OCI-LY7 (cell line): Measurements from ENCODE around the gene STOM. TPM values are rescaled to one million over a fixed set of nuclear protein-coding genes. Genes with fewer than 3 reads are reported as not detected.

Experiments
- BruUV-seq: library from RNA; stranded (reverse); fragments of 400-500 nt; replicated peaks from 2 replicates; lab custom pipeline; 2021; lab: Mats Ljungman, UMichigan
- CTCF ChIA-PET: fragments of 300-600 bp; sonication (Branson Sonifier 250); formaldehyde crosslinking; loops from one replicate; lab custom pipeline; 2022; ENCODE audit warnings: antibody characterized with exemption; ENCODE audit not compliant: unreplicated experiment; lab: Charles Lee
- POLR2A ChIA-PET: fragments of 300-600 bp; sonication (Branson Sonifier 250); formaldehyde crosslinking; loops from one replicate; lab custom pipeline; 2022; ENCODE audit warnings: antibody characterized with exemption; lab: Charles Lee
- DNase-seq: peaks from one replicate; pipeline ENCODE4 v3.0.0-alpha.2; 2015; ENCODE audit warnings: low spot score
- H2AFZ ChIP-seq: fragments of 200-600 bp; sonication (generic), shearing (Covaris generic); 2 replicates; pipeline ENCODE4 v1.6.1; 2014; ENCODE audit warnings: mild to moderate bottlenecking, antibody characterized with exemption, low read length, moderate library complexity
- H3K27ac ChIP-seq: fragments of 200-600 bp; sonication (generic); 2 replicates; pipeline ENCODE4 v1.5.1; 2014; ENCODE audit warnings: mixed run types, low read depth, mild to moderate bottlenecking, moderate library complexity, low read length, inconsistent platforms; ENCODE audit not compliant: poor library complexity, severe bottlenecking
- H3K36me3 ChIP-seq: fragments of 200-600 bp; sonication (generic); 2 replicates; pipeline ENCODE4 v1.6.1; 2014; ENCODE audit warnings: mild to moderate bottlenecking, antibody characterized with exemption, low read length, moderate library complexity, mixed read lengths; ENCODE audit not compliant: insufficient read depth
- H3K4me1 ChIP-seq: fragments of 200-600 bp; sonication (generic); 2 replicates; pipeline ENCODE4 v1.5.1; 2014; ENCODE audit warnings: mild to moderate bottlenecking, low read length; ENCODE audit not compliant: insufficient read depth, poor library complexity, severe bottlenecking
- H3K4me2 ChIP-seq: fragments of 200-600 bp; sonication (generic); 2 replicates; pipeline ENCODE4 v1.6.1; 2014; ENCODE audit warnings: mild to moderate bottlenecking, low read length
- H3K4me3 ChIP-seq: fragments of 200-600 bp; sonication (generic); 2 replicates; pipeline ENCODE4 v1.5.1; 2014; ENCODE audit warnings: mild to moderate bottlenecking, low read depth, low read length; ENCODE audit not compliant: poor library complexity, severe bottlenecking
- H3K79me2 ChIP-seq: fragments of 200-600 bp; sonication (generic); 2 replicates; pipeline ENCODE4 v1.6.1; 2016; ENCODE audit warnings: low read depth, mild to moderate bottlenecking, low read length, moderate library complexity, mixed read lengths; ENCODE audit not compliant: insufficient read depth
- H3K9me2 ChIP-seq: fragments of 200-600 bp; sonication (generic); 2 replicates; pipeline ENCODE4 v1.6.1; 2016; ENCODE audit warnings: mild to moderate bottlenecking, low read length, mixed read lengths; ENCODE audit not compliant: insufficient read depth
- H3K9me3 ChIP-seq: fragments of 200-600 bp; sonication (generic); 2 replicates; pipeline ENCODE4 v1.6.1; 2014; ENCODE audit warnings: mild to moderate bottlenecking, mixed run types, low read length, mixed read lengths
- H4K20me1 ChIP-seq: fragments of 200-600 bp; sonication (generic); 2 replicates; pipeline ENCODE4 v1.6.1; 2014; ENCODE audit warnings: mild to moderate bottlenecking, antibody characterized with exemption, low read length, moderate library complexity, mixed read lengths; ENCODE audit not compliant: insufficient read depth
- EZH2phosphoT487 ChIP-seq: fragments of 200-600 bp; sonication (generic); IDR thresholded peaks from 2 replicates; pipeline ENCODE4 v1.6.1; 2018; ENCODE audit warnings: low read depth, borderline replicate concordance, mild to moderate bottlenecking, mixed run types, antibody characterized with exemption, low read length, moderate library complexity, mixed read lengths
- intact Hi-C: fragments of 100-400 bp; cut with micrococcal nuclease; formaldehyde crosslinking; loops from one replicate; pipeline ENCODE4 v1.10.0; 2022; ENCODE audit not compliant: unreplicated experiment
- total RNA-seq, 2 experiments: library from RNA; depleted of rRNA in 1 of 2; stranded (reverse); fragments of >200 nt in 1 of 2; shearing (Covaris generic) in 1 of 2; gene quantifications; 2 replicates each; pipeline ENCODE4 v1.2.3, GENCODE V29; 2014 to 2022
- TF ChIP-seq, protein P1 (sequence below): fragments of 200-600 bp; sonication (generic); conservative IDR thresholded peaks from 2 replicates; pipeline ENCODE4 v1.5.1; 2014; ENCODE audit warnings: mild to moderate bottlenecking, antibody characterized with exemption, low read length, moderate library complexity, mixed read lengths

The STOM gene
- total RNA-seq, 2 experiments from 2014 or later, result 5.7 to 7.3 TPM

DNA sequence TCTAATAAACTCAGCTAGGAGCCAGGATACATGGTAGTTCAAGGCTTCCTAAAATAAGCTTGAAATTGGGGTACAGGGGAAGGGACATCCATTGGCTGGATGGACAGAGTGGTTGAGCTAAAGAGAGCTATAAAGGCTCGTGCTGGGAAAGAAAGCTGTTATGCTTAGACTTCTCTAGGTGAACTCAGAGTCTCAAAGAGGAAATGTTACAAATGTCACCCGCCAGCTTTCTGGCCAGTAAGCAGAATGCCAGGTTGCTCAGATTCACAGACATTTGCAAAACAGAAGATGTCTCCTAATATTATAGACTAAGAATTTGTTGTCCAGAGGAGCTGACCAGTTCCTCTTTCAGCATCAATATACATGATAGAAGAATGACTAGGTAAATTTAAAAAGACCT lies 30.6 kb downstream of the STOM start:
- H3K4me3 ChIP-seq, result no peak overlapping the region
- BruUV-seq, result no TSS peak
- H3K36me3 ChIP-seq, result no peaks in the 10 kb centered on the region
- H3K4me1 ChIP-seq, result peaks cover 10% of the 10 kb centered on the region
- no peaks in the 10 kb centered on the region for H3K9me3 ChIP-seq
- no peaks in the 10 kb centered on the region for H4K20me1 ChIP-seq
- intact Hi-C loops, result no loop called here
- H2AFZ ChIP-seq, result no peak overlapping the region
- POLR2A ChIA-PET, result interaction anchor here (0.6 kb wide), 1 partner anchor 962 kb away, joined by 3 read pairs; no protein-coding TSS in a partner anchor
- CTCF ChIA-PET, result no interaction called here
- no peak for DNase-seq
- no peaks in the 10 kb centered on the region for H3K79me2 ChIP-seq
- no peak overlapping the region for H3K4me2 ChIP-seq
- TF ChIP-seq, protein P1, sequence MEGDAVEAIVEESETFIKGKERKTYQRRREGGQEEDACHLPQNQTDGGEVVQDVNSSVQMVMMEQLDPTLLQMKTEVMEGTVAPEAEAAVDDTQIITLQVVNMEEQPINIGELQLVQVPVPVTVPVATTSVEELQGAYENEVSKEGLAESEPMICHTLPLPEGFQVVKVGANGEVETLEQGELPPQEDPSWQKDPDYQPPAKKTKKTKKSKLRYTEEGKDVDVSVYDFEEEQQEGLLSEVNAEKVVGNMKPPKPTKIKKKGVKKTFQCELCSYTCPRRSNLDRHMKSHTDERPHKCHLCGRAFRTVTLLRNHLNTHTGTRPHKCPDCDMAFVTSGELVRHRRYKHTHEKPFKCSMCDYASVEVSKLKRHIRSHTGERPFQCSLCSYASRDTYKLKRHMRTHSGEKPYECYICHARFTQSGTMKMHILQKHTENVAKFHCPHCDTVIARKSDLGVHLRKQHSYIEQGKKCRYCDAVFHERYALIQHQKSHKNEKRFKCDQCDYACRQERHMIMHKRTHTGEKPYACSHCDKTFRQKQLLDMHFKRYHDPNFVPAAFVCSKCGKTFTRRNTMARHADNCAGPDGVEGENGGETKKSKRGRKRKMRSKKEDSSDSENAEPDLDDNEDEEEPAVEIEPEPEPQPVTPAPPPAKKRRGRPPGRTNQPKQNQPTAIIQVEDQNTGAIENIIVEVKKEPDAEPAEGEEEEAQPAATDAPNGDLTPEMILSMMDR, result no peak
- TF ChIP-seq EZH2phosphoT487, result no peak
- H3K9me2 ChIP-seq, result no peaks in the 10 kb centered on the region
- H3K27ac ChIP-seq, result no peak overlapping the region

DNA sequence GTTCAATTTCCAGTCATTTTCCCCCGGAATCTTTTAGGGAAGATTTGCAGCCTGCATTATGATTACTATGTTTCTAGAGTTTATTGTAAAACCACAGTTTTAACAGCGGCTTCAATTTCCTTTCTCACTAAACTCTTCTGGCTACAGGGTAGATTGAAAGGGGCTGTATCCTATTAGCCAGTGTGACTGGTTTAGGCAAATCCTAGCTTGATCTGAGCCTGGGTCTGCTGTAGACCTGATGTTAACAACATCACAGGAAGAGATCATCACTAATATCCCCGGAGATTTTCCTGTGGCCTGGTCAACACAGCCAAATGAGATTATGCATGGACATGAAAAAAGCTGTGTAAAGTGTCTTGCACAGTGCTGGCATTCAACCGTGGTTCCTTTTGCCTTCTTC lies 33.4 kb downstream of the STOM start:
- no peak for TF ChIP-seq EZH2phosphoT487
- TF ChIP-seq, protein P1, result no peak
- Histone ChIP-seq H3K9me2 (no peaks in the 10 kb centered on the region), H3K4me1 (peaks cover 10% of the 10 kb centered on the region), H2AFZ (no peak overlapping the region), H3K9me3 (no peaks in the 10 kb centered on the region), H3K36me3 (no peaks in the 10 kb centered on the region), H3K27ac (no peak overlapping the region), H3K4me3 (no peak overlapping the region), H4K20me1 (no peaks in the 10 kb centered on the region), H3K79me2 (no peaks in the 10 kb centered on the region), H3K4me2 (peak overlapping the region; percentile 14; the same call in 1 of the 2 replicates)
- CTCF ChIA-PET, result no interaction called here
- DNase-seq, result peak; percentile 24
- intact Hi-C loops, result no loop called here
- POLR2A ChIA-PET, result no interaction called here
- BruUV-seq, result no TSS peak

DNA sequence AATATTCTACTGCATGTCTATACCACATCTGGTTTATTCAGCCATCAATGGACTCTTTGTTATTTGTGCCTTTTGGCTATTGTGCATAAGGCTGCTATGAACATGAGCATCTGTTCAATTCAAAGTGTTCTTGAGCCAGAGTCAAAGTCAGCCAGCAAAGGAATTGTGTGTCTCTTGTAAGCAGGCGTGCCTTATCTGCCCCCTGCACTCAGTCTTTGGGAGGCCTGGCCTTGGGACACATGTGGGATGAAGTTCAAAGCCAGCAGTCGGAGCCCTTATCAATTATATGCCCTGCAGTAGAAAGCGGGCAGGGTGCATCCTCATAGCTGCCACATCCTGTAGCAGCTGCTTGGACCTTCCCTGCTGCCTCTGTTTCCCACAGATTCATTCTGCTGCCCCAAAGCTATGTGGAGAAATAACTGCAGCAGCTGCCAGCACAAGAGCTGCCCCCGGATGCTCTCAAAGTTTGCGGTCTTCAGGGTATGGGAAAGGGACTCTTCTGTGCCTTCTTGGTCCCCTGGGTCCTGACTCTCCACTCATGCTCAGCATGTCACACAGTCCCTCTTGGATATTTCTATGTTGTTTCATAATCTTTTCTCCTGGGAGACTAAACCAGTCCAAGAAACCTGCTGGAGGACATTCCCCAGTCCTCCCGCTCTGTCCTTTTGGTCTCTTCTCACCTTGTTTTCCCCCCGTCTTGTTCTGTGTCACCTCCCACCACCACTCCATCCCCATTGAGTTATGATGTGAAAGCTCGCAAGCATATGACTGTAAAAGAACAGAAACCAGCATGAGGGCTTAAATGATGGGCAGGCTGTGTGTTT lies 35.9 kb downstream of the STOM start:
- H4K20me1 ChIP-seq, result no peaks in the 10 kb centered on the region
- intact Hi-C loops, result no loop called here

More for the DNA sequence above, 35.9 kb downstream of the STOM start:
- ChIA-PET CTCF (interaction anchor here (0.5 kb wide), 1 partner anchor 170 kb away, joined by 3 read pairs; no protein-coding TSS in a partner anchor), POLR2A (no interaction called here)
- no peaks in the 10 kb centered on the region for H3K9me2 ChIP-seq
- no peak overlapping the region for H3K4me2 ChIP-seq
- no peaks in the 10 kb centered on the region for H3K79me2 ChIP-seq
- H3K4me3 ChIP-seq, result no peak overlapping the region
- no TSS peak for BruUV-seq
- no peaks in the 10 kb centered on the region for H3K9me3 ChIP-seq
- peaks cover 10% of the 10 kb centered on the region for H3K4me1 ChIP-seq
- TF ChIP-seq, protein P1, result no peak
- TF ChIP-seq EZH2phosphoT487, result no peak
- no peak overlapping the region for H2AFZ ChIP-seq
- no peak for DNase-seq
- H3K36me3 ChIP-seq, result no peaks in the 10 kb centered on the region
- H3K27ac ChIP-seq, result no peak overlapping the region
